OCI-LY1 (cell line): Measurements from ENCODE around the gene DES.
A peak's percentile ranks its signal among the peaks of the same experiment; 100 is the strongest.

ENCODE experiments used
- H2AFZ ChIP-seq: fragments of 200-600 bp; sonication (generic), shearing (Covaris generic); 2 replicates; pipeline ENCODE4 v1.6.0; 2014; ENCODE audit warnings: antibody characterized with exemption, mild to moderate bottlenecking, low read length
- H3F3A ChIP-seq: fragments of 200-600 bp; sonication (generic), shearing (Covaris generic); 2 replicates; pipeline ENCODE4 v1.6.0; 2014; ENCODE audit warnings: mild to moderate bottlenecking, antibody characterized with exemption, low read length, moderate library complexity; ENCODE audit not compliant: insufficient read depth
- H3K27ac ChIP-seq: fragments of 200-600 bp; sonication (generic); 2 replicates; pipeline ENCODE4 v1.5.1; 2014; ENCODE audit warnings: low read length, mixed run types, mild to moderate bottlenecking, low read depth; ENCODE audit not compliant: poor library complexity, severe bottlenecking
- H3K27me3 ChIP-seq: fragments of 200-600 bp; sonication (generic); 2 replicates; pipeline ENCODE4 v1.6.0; 2014; ENCODE audit warnings: antibody characterized with exemption, mild to moderate bottlenecking, low read length, moderate library complexity; ENCODE audit not compliant: insufficient read depth
- H3K36me3 ChIP-seq: fragments of 200-600 bp; sonication (generic); 2 replicates; pipeline ENCODE4 v1.6.1; 2014; ENCODE audit warnings: mild to moderate bottlenecking, antibody characterized with exemption, low read length, moderate library complexity, mixed read lengths; ENCODE audit not compliant: insufficient read depth
- H3K4me1 ChIP-seq: fragments of 200-600 bp; sonication (generic); 2 replicates; pipeline ENCODE4 v1.5.1; 2014; ENCODE audit warnings: mild to moderate bottlenecking, low read length, moderate library complexity; ENCODE audit not compliant: insufficient read depth, severe bottlenecking
- H3K4me2 ChIP-seq: fragments of 200-600 bp; sonication (generic), shearing (Covaris generic); 2 replicates; pipeline ENCODE4 v1.6.1; 2014; ENCODE audit warnings: low read length
- H3K4me3 ChIP-seq: fragments of 200-600 bp; sonication (generic); 2 replicates; pipeline ENCODE4 v1.5.1; 2014; ENCODE audit warnings: low read length, low read depth, mild to moderate bottlenecking, mixed read lengths; ENCODE audit not compliant: poor library complexity, severe bottlenecking
- H3K79me2 ChIP-seq: fragments of 200-600 bp; shearing (Covaris generic); 2 replicates; pipeline ENCODE4 v1.6.1; 2016; ENCODE audit warnings: mixed run types, low read length, mixed read lengths; ENCODE audit not compliant: insufficient read depth
- H3K9ac ChIP-seq: fragments of 200-600 bp; sonication (generic), shearing (Covaris generic); 2 replicates; pipeline ENCODE4 v1.6.1; 2014; ENCODE audit warnings: mild to moderate bottlenecking, low read length, mixed read lengths
- H3K9me2 ChIP-seq: fragments of 200-600 bp; sonication (generic), shearing (Covaris generic); 2 replicates; pipeline ENCODE4 v1.6.1; 2014; ENCODE audit warnings: low read depth, mild to moderate bottlenecking, low read length, mixed read lengths
- H3K9me3 ChIP-seq: fragments of 200-600 bp; shearing (Covaris generic); 2 replicates; pipeline ENCODE4 v1.6.1; 2014; ENCODE audit warnings: low read length, mixed read lengths
- H4K20me1 ChIP-seq: fragments of 200-600 bp; sonication (generic), shearing (Covaris generic); 2 replicates; pipeline ENCODE4 v1.6.0; 2016; ENCODE audit warnings: mild to moderate bottlenecking, low read length; ENCODE audit not compliant: insufficient read depth
- CTCF ChIP-seq: fragments of 200-600 bp; sonication (generic), shearing (Covaris generic); IDR thresholded peaks from 2 replicates; pipeline ENCODE4 v1.5.1; 2017; ENCODE audit warnings: mild to moderate bottlenecking, antibody characterized with exemption, low read length, moderate library complexity, mixed read lengths
- EZH2 ChIP-seq: fragments of 200-600 bp; sonication (generic), shearing (Covaris generic); IDR thresholded peaks from 2 replicates; pipeline ENCODE4 v1.8.0; 2017; ENCODE audit warnings: borderline replicate concordance, mixed run types, mild to moderate bottlenecking, antibody characterized with exemption, low read length, moderate library complexity, mixed read lengths

Gene DES

DNA sequence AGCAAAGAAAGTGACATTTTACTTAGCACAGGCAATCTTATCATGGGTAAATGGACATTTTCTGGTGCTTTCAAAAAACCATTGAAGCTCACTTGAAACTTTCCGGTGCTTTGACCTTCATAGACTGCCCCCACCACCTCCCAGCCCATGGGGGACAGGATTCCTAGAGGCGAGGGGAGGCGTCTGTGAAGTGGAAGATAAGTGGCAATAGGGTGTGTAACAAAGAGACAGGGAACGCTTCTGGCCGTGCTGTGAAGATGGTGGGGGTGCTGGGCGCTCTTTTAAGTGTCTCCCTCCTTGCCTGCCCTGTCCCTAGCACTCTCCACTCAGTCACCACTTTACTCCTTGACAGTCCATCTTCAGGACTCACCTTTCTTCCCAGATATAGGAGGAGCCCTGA lies 57.1 kb downstream of the DES start:
- Histone ChIP-seq H3K27ac (no peak overlapping the region), H3K36me3 (no peaks in the 10 kb centered on the region), H4K20me1 (no peaks in the 10 kb centered on the region), H3K9me2 (no peaks in the 10 kb centered on the region), H3K79me2 (no peaks in the 10 kb centered on the region), H3K27me3 (no peaks in the 10 kb centered on the region), H3F3A (no peaks in the 10 kb centered on the region), H3K9ac (no peak overlapping the region), H3K4me2 (no peak overlapping the region), H3K4me1 (no peaks in the 10 kb centered on the region), H3K4me3 (no peak overlapping the region), H2AFZ (no peak overlapping the region), H3K9me3 (no peaks in the 10 kb centered on the region)
- no peak for TF ChIP-seq CTCF
- TF ChIP-seq EZH2, result no peak

DNA sequence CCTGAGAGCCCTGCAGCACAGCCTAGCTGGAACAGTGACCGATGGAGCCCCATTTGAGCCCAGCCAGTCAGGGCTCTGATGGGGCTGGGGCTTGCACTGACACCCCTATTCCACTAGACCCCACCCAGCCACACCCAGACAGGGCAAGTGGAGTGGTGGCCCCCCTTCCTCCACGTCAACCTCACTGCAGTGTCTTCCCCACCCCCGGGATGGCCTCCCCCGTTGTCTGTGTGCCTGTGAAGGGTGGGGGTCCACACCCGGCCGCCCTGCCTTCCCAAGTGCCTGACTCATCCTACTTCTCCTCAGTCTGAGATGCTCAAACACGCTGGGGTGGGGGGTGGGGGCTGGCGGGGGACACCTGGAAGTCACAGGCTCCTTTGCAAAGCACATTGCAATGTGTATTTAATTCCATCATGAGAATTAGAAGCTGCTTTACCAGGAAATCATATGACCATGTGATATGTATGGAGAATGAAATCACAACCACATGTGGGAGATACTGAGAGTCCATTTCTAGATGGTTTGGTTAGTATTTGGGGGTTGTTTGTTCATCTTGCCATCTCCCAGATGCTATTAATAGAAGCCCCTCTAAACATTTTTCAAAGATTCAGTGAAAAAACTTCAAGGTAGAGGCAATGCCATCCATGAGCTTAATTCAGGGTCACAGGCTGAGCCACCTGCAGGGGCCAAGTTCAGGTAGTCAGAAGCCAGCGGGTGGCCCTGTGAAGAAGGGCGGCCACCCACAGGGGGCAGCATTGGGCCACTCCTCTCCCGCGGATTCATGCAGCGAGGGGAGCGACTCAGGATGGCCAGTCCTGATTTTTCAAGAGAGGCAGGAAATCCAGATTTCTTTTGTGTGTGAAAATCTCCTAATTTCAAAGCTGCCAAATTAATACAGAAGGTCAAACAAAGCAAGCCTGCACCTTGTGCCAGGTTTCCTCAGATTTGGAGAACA lies 57.8 kb downstream of the DES start:
- H3K79me2 ChIP-seq, result no peaks in the 10 kb centered on the region
- H3K4me2 ChIP-seq, result no peak overlapping the region
- TF ChIP-seq CTCF (peak; percentile 86), EZH2 (no peak)
- H3K9me2 ChIP-seq, result no peaks in the 10 kb centered on the region
- no peaks in the 10 kb centered on the region for H3K36me3 ChIP-seq
- no peaks in the 10 kb centered on the region for H3F3A ChIP-seq
- no peak overlapping the region for H2AFZ ChIP-seq
- no peak overlapping the region for H3K27ac ChIP-seq
- H3K4me1 ChIP-seq, result no peaks in the 10 kb centered on the region
- H3K27me3 ChIP-seq, result no peaks in the 10 kb centered on the region
- no peak overlapping the region for H3K4me3 ChIP-seq
- no peaks in the 10 kb centered on the region for H3K9me3 ChIP-seq
- H4K20me1 ChIP-seq, result no peaks in the 10 kb centered on the region
- H3K9ac ChIP-seq, result no peak overlapping the region
